Stimulated activated CD8-positive, alpha-beta memory T cell treated with anti-CD3 and anti-CD28 coated beads, Interleukin-12 subunit alpha, Interleukin-12 subunit beta, amount 100 ng/mL, for 1 hour (primary cell): ENCODE measurements around the gene SH3PXD2A.
A peak's percentile ranks its signal among the peaks of the same experiment; 100 is the strongest.
"Not testable (repeated sequence)": the region's sequence is repeated elsewhere in the genome, so short reads cannot be mapped to it uniquely, and the experiment has no call there.

Experiments
- DNase-seq: peaks from one replicate; pipeline ENCODE4 v3.0.0-alpha.2; 2020; ENCODE audit warnings: low read depth

Gene SH3PXD2A

DNA sequence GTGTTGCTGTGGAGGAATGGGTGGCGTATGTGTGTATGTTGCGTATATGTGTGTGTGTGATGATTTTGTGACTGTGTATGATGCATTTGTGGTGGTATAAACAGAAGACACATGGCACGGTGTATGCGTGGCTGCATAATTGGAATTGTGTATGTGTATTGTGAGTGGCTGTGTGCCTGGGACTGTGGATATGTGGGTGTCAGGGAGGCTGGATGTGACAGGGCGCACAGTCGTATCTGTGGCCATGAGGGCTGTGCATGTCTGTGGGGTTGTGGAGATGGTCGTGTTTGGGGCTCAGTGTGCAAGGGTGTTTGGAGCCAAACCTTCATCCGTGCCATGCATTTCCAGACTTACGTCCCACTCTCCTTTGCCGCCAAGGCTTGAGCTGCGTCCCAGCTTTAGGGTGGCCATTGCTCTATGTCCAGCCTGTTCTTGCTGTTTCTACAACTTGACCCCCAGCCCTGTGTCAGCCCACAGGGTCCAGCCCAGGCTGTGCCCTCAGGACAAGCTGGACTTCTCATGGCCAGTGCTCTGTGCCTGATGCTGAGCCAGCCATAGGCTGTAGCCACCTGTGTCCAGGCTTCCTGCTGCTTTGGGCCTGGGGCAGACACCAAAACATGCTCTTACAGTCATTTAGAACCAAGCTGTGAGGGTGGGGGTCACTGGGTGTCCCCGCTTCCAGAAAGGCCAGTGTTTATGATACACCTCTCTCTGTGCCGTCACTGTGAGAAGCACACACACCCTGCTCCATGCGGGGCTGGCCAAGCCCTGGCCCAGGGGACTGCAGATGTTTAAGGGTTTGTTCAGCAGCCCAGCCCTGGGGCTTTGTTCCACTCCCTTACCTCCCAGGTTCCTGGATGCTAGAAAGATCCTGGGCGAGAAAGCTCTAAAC is 234.2 kb downstream of the SH3PXD2A start:
- no peak for DNase-seq

- no peak for DNase-seq
Measured at GRCh38 chr10:103620352-103620740, 235.0 kb downstream of the SH3PXD2A start.

GRCh38 chr10:103619424-103620351 is 235.7 kb downstream of the SH3PXD2A start:
- no peak for DNase-seq

DNA sequence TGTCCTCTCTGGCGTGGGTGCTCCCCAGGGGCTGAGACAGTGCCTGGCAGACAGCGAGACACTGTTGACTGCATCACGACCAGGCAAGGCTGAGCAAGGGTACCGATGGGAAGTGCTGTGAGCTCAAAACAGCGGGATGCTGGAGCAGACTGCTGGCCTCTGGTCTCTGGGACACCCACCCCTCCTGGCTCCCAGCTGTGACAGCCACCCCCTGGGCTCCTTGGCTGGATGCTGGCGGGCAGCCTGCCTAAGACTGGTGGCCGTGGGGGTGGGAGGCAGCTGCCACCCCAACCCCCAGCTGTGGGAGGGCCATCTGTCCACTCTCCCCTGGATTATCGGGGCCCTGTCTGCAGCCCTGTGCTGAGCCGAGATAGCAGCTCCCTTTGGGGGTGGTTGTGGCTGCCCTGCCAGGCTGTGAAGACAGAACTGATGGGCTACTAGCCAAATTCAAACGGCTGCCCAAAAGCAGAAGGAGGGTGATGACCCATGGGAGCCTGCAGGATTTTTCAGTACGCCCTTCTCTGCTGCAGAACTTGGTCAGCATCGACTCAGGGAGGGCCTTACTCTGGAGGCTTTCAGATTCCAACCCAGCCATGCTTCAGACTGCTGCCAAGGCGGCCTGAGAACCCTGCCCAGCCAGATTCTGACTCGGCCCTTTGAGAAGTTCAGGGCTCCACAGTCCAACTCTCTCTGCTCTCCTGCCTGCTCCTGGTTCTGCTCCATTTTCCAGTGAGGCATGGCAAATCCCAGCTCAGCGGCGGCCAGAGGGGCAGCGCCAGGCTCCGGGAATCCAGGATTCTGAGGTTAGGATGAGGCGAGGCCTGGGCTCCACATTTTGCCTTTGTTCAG is 236.6 kb downstream of the SH3PXD2A start:
- DNase-seq, result no peak

GRCh38 chr10:103617602-103618385 is 237.6 kb downstream of the SH3PXD2A start:
- DNase-seq, result no peak

GRCh38 chr10:103616705-103617601 is 238.4 kb downstream of the SH3PXD2A start:
- no peak for DNase-seq

- no peak for DNase-seq
Measured at GRCh38 chr10:103614306-103615158, 240.8 kb downstream of the SH3PXD2A start.

- no peak for DNase-seq
Measured at GRCh38 chr10:103613616-103614015, 241.8 kb downstream of the SH3PXD2A start.

DNA sequence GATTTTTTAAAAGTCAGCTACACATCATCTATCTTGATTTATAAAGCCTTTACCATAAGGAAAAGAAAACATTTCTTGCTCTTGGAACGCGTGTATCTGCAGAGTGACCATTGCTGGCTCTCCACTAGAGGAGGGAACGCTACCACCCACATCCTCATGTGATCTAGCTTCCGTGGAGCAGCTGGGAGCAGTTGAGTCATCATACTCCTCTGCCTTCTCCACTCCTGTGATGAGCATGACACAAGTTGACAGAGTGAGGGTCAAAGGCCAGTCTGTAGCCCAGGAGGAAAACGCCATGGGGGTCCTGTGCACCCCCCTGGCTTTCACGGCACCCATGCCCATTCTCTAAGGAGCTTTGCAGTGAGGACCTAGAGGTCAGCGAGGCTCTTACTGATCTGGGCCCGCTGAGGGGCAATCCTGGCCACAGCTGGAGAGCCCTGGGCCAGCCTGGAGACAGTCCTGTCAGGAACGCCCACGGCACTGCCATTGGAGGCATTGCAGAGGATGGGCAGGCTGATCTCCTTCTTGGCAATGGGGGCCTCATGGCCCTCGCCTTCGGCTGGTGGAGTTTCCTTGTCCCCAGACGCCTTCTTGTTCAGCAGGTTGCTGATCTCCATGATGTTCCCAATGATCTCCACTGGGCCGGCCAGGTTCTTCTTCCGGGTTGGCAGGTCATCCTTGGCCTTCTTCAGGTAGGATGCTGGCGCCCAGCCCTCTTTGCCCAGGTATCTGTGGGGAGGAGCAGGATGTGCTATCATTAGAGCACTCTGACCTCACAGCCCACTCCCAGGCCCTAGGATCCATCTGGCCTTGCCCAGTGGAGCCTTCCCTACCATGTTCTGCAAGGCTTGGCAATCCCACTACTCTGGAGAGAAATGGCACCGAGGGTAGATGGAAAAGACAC is 242.7 kb downstream of the SH3PXD2A start:
- DNase-seq, result no peak

DNA sequence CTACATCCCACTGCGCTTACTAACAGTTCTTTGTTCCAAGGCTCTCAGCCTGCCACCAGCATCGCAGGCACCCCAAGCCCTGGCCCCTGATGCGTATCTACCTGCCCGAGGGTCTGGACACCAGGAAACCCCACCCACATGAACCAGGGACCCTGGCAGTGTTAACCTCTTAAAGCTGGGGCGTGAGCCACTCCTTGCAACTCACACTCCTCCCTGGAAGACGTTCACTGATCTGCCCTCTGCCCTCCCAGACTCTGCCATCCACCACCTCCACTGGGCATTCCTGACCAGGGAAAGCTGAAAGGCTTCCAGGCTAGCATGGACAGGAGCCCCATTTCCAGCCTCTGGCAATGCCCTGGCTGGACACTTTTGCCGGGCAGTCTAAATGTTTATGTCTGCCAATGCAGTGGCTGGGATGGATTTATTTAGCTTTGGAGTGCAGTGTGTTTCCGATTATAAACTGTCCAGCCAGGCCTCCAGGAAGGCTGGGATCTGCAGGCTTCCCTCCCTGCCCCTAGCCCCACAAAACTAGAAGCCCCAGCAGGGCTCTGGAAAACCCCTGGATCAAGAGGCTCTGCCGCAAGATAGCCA is 244.4 kb downstream of the SH3PXD2A start:
- DNase-seq, result no peak

DNA sequence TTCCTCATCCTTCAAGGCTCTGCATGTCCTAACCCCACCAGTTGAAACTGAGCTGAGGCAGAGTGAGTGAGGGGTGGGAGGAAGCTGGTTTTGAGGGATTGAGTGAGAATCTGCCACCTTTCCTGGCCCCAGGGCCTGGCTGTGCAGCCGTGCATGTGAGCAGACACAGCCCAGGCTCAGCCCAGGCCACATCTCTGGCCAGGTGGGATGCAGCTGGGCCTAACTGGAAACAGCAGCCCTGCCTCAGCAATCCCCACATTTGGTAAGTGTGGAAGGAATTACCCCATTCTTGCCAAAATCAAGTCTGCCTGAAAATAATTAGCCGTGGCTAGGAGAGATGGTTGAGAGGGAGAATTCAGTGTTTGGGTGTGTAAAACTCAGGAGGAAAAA is 245.3 kb downstream of the SH3PXD2A start:
- DNase-seq, result no peak

DNA sequence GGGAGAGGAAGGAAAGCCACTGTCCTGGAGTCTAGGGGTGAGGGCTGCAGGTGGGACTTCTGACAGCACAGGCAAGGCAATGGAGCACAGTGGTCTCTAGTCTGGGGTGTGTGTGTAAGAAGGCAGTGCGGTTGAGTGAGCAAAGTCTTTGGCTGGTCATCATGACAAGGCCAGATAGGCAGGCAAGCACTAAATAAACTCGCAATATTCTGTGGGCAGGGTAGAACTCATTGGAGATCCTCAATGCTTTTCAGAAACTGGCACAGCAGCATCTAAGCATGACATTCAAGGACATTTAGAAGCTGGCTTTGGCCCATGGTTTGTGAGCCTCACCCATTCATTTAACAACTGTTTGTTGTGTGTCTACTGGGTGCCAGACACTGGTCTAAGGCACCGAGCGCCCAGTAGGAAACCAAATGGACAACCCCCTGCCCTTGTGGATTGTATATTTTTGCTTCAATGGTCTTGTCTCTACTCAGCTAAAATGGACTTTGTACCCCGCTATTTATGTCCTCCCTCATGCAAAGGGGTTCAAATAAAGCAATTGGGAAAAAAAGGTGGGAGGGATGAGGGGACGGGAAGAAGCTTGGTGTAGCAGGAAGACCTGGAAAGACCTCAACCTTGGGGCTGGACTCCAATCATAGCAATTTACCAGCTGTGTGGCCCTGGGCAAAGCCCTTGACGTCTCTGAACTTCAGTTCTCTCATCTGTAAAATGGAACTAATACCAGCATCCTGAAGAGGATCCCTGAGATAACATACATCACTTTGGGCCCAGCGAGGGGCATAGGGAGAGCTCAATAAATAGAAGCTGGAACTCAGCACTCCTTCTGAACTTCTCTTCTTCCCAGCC is 245.9 kb downstream of the SH3PXD2A start:
- no peak for DNase-seq

GRCh38 chr10:103608056-103608455 is 247.3 kb downstream of the SH3PXD2A start:
- DNase-seq, result not testable (repeated sequence)

DNA sequence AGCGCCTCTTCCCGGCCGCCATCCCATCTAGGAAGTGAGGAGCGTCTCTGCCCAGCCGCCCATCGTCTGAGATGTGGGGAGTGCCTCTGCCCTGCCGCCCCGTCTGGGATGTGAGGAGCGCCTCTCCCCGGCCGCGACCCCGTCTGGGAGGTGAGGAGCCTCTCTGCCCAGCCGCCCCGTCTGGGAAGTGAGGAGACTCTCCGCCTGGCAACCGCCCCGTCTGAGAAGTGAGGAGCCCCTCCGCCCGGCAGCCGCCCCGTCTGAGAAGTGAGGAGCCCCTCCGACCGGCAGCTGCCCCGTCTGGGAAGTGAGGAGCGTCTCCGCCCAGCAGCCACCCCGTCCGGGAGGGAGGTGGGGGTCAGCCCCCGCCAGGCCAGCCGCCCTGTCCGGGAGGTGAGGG is 248.3 kb downstream of the SH3PXD2A start:
- not testable (repeated sequence) for DNase-seq

- DNase-seq, result not testable (repeated sequence)
Measured at GRCh38 chr10:103606097-103606438, 249.3 kb downstream of the SH3PXD2A start.

DNA sequence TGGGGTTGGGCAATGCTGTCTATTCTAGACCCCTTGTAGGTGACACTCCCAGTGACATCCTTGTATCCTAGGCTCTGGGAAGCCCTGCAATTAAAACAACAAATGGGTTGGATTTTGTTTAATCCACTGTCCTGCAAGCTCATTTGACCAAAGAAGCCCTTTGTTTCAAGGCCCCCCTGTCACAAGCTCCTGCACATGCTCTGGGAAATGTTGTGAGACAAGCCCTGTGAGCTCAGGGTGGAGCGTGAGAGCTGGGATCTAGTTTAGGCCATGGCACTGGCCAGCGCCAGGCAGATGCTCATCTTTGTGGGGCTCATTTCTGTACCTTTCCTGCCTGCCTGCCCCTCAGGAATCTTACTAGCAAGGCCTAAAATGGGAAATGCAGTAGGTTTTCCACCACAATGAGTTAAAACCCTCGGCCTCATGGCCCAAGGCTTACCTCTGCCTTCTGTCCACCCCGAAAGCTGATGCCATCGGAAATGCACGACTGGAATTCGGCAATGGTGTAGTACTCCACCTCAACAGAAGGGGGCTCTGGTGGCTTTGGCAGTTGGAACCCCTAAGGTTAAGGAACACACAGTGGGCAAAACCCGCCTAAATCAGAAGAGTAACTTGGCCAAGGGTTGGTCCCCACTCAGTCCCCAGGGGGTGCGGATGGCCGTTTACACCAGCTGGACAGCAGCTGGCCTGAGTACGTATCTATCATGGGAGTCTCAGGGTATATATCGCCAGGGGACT is 249.8 kb downstream of the SH3PXD2A start:
- peak; percentile 19 for DNase-seq
